RWPE2 (cell line): ENCODE measurements around the gene ACSL1.

ENCODE experiments used
- ATAC-seq: fragments of 200-7000 bp; cut with Tn5 transposase; 3 replicates; pipeline ENCODE4 v1.9.1; 2021; ENCODE audit warnings: low read depth
- DNase-seq: peaks from one replicate; pipeline ENCODE4 v3.0.0-alpha.2; 2020; ENCODE audit warnings: low spot score
- H3K27ac ChIP-seq: fragments of 450-650 bp; 2 replicates; pipeline ENCODE4 v1.5.1; 2017; ENCODE audit warnings: mild to moderate bottlenecking; ENCODE audit not compliant: poor library complexity, severe bottlenecking
- H3K27me3 ChIP-seq: fragments of 250-450 bp; sonication (Bioruptor Pico); 2 replicates; pipeline ENCODE4 v1.5.1; 2021; ENCODE audit warnings: mild to moderate bottlenecking, moderate library complexity; ENCODE audit not compliant: insufficient read depth, poor library complexity, severe bottlenecking
- H3K36me3 ChIP-seq: fragments of 250-450 bp; sonication (Bioruptor Pico); 2 replicates; pipeline ENCODE4 v1.5.1; 2020; ENCODE audit warnings: low read depth, mild to moderate bottlenecking, moderate library complexity
- H3K4me1 ChIP-seq: fragments of 250-450 bp; sonication (Bioruptor Pico); 2 replicates; pipeline ENCODE4 v1.5.1; 2021; ENCODE audit warnings: mild to moderate bottlenecking, moderate library complexity; ENCODE audit not compliant: insufficient read depth, poor library complexity, severe bottlenecking
- H3K4me3 ChIP-seq: fragments of 250-450 bp; sonication (Bioruptor Pico); 2 replicates; pipeline ENCODE4 v1.5.1; 2021; ENCODE audit warnings: mild to moderate bottlenecking, moderate library complexity; ENCODE audit not compliant: severe bottlenecking
- H3K9me3 ChIP-seq: fragments of 250-450 bp; sonication (Bioruptor Pico); 2 replicates; pipeline ENCODE4 v1.5.1; 2021; ENCODE audit warnings: mild to moderate bottlenecking, moderate library complexity; ENCODE audit not compliant: severe bottlenecking
- CTCF ChIP-seq: fragments of 450-650 bp; IDR thresholded peaks from one replicate; pipeline ENCODE4 v1.5.1; 2017; ENCODE audit warnings: mild to moderate bottlenecking, moderate library complexity; ENCODE audit not compliant: poor library complexity, severe bottlenecking

The ACSL1 gene

GRCh38 chr4:184769141-184769765 is 56.5 kb downstream of the ACSL1 start:
- no peak for TF ChIP-seq CTCF
- no peak for DNase-seq

GRCh38 chr4:184768296-184768695 is 57.5 kb downstream of the ACSL1 start:
- Histone ChIP-seq H3K4me3 (no peak overlapping the region), H3K27me3 (no peaks in the 10 kb centered on the region), H3K4me1 (no peaks in the 10 kb centered on the region), H3K9me3 (no peaks in the 10 kb centered on the region), H3K36me3 (peaks cover 19% of the 10 kb centered on the region), H3K27ac (no peak overlapping the region)
- DNase-seq (no peak), ATAC-seq (no peak)
- no peak for TF ChIP-seq CTCF

More at GRCh38 chr4:184769141-184769765, 56.5 kb downstream of the ACSL1 start:
- H3K27ac ChIP-seq, result no peak overlapping the region
- ATAC-seq, result no peak
- no peaks in the 10 kb centered on the region for H3K9me3 ChIP-seq
- no peaks in the 10 kb centered on the region for H3K27me3 ChIP-seq
- H3K4me1 ChIP-seq, result no peaks in the 10 kb centered on the region
- H3K4me3 ChIP-seq, result no peak overlapping the region
- H3K36me3 ChIP-seq, result peaks cover 21% of the 10 kb centered on the region

GRCh38 chr4:184766446-184766845 is 59.3 kb downstream of the ACSL1 start:
- no peaks in the 10 kb centered on the region for H3K27me3 ChIP-seq
- no peaks in the 10 kb centered on the region for H3K9me3 ChIP-seq
- ATAC-seq (no peak), DNase-seq (no peak)
- peaks cover 24% of the 10 kb centered on the region for H3K36me3 ChIP-seq
- H3K4me1 ChIP-seq, result no peaks in the 10 kb centered on the region
- TF ChIP-seq CTCF, result no peak
- no peak overlapping the region for H3K4me3 ChIP-seq
- H3K27ac ChIP-seq, result no peak overlapping the region

GRCh38 chr4:184765473-184766340 is 60.1 kb downstream of the ACSL1 start:
- no peak for TF ChIP-seq CTCF
- H3K27ac ChIP-seq, result no peak overlapping the region
- no peak for ATAC-seq
- H3K4me1 ChIP-seq, result no peaks in the 10 kb centered on the region
- H3K9me3 ChIP-seq, result no peaks in the 10 kb centered on the region
- DNase-seq, result no peak
- H3K27me3 ChIP-seq, result no peaks in the 10 kb centered on the region
- H3K36me3 ChIP-seq, result peaks cover 24% of the 10 kb centered on the region
- no peak overlapping the region for H3K4me3 ChIP-seq

- TF ChIP-seq CTCF, result no peak
- H3K27ac ChIP-seq, result no peak overlapping the region
- no peaks in the 10 kb centered on the region for H3K27me3 ChIP-seq
- no peaks in the 10 kb centered on the region for H3K4me1 ChIP-seq
- peaks cover 20% of the 10 kb centered on the region for H3K36me3 ChIP-seq
- no peaks in the 10 kb centered on the region for H3K9me3 ChIP-seq
- H3K4me3 ChIP-seq, result no peak overlapping the region
- no peak for DNase-seq
- ATAC-seq, result no peak
These were observed 61.2 kb downstream of the ACSL1 start for GRCh38 chr4:184764601-184765000.
